Measurements from ENCODE around the gene PPP2R2D.
"Not testable (repeated sequence)": the region's sequence is repeated elsewhere in the genome, so short reads cannot be mapped to it uniquely, and the experiment has no call there.

Gene PPP2R2D

GRCh38 chr10:131949041-131949862 lies 48.4 kb downstream of the PPP2R2D start:
- Histone ChIP-seq H3K9me3 (ENCODE audit: severe bottlenecking) (no peaks in the 10 kb centered on the region), H3K27me3 (ENCODE audit: insufficient read depth, low read depth, severe bottlenecking) (no peaks in the 10 kb centered on the region), H3K4me3 (ENCODE audit: low read depth, low read length) (no peak overlapping the region), H3K36me3 (peaks cover 65% of the 10 kb centered on the region), H3K27ac (no peak overlapping the region)
- no peak for TF ChIP-seq CTCF (IDR thresholded peaks at IDR 0.05; ENCODE audit: low read depth, low read length)
- DNase-seq, result no peak

- not testable (repeated sequence) for H3K9me3 ChIP-seq (ENCODE audit: severe bottlenecking); DNase-seq; H3K4me3 ChIP-seq (ENCODE audit: low read depth, low read length); H3K27ac ChIP-seq; H3K27me3 ChIP-seq (ENCODE audit: insufficient read depth, low read depth, severe bottlenecking)
- peaks cover 62% of the 10 kb centered on the region for H3K36me3 ChIP-seq
Observed at GRCh38 chr10:131949908-131950307, 49.1 kb downstream of the PPP2R2D start.

GRCh38 chr10:131954356-131954965 lies 53.7 kb downstream of the PPP2R2D start:
- no peaks in the 10 kb centered on the region for H3K9me3 ChIP-seq (ENCODE audit: severe bottlenecking)
- H3K27me3 ChIP-seq (ENCODE audit: insufficient read depth, low read depth, severe bottlenecking), result no peaks in the 10 kb centered on the region
- no peak overlapping the region for H3K27ac ChIP-seq
- DNase-seq, result no peak
- H3K36me3 ChIP-seq, result peaks cover 38% of the 10 kb centered on the region
- H3K4me3 ChIP-seq (ENCODE audit: low read depth, low read length), result no peak overlapping the region
- no peak for TF ChIP-seq CTCF (IDR thresholded peaks at IDR 0.05; ENCODE audit: low read depth, low read length)

GRCh38 chr10:131955591-131956340 lies 55.0 kb downstream of the PPP2R2D start:
- TF ChIP-seq CTCF (IDR thresholded peaks at IDR 0.05; ENCODE audit: low read depth, low read length), result no peak
- H3K27me3 ChIP-seq (ENCODE audit: insufficient read depth, low read depth, severe bottlenecking), result no peaks in the 10 kb centered on the region
- H3K27ac ChIP-seq, result no peak overlapping the region
- DNase-seq, result no peak
- no peak overlapping the region for H3K4me3 ChIP-seq (ENCODE audit: low read depth, low read length)
- H3K36me3 ChIP-seq, result peaks cover 32% of the 10 kb centered on the region
- H3K9me3 ChIP-seq (ENCODE audit: severe bottlenecking), result no peaks in the 10 kb centered on the region

- no peak for DNase-seq
- H3K36me3 ChIP-seq, result peaks cover 18% of the 10 kb centered on the region
- no peak overlapping the region for H3K4me3 ChIP-seq (ENCODE audit: low read depth, low read length)
- no peaks in the 10 kb centered on the region for H3K27me3 ChIP-seq (ENCODE audit: insufficient read depth, low read depth, severe bottlenecking)
- H3K27ac ChIP-seq, result no peak overlapping the region
- no peak for TF ChIP-seq CTCF (IDR thresholded peaks at IDR 0.05; ENCODE audit: low read depth, low read length)
- H3K9me3 ChIP-seq (ENCODE audit: severe bottlenecking), result no peaks in the 10 kb centered on the region
Observed at GRCh38 chr10:131959841-131960240, 59.0 kb downstream of the PPP2R2D start.

GRCh38 chr10:131960631-131961046 lies 59.8 kb downstream of the PPP2R2D start:
- no peak for TF ChIP-seq CTCF (IDR thresholded peaks at IDR 0.05; ENCODE audit: low read depth, low read length)
- Histone ChIP-seq H3K9me3 (ENCODE audit: severe bottlenecking) (no peaks in the 10 kb centered on the region), H3K36me3 (peaks cover 13% of the 10 kb centered on the region), H3K4me3 (ENCODE audit: low read depth, low read length) (no peak overlapping the region), H3K27me3 (ENCODE audit: insufficient read depth, low read depth, severe bottlenecking) (no peaks in the 10 kb centered on the region), H3K27ac (no peak overlapping the region)
- no peak for DNase-seq
